K562 (cell line): Measurements from ENCODE around the gene FREM1. TPM values are rescaled to one million over a fixed set of nuclear protein-coding genes. Genes with fewer than 3 reads are reported as not detected.

ENCODE experiments used
- ARHGAP35 ChIP-seq: fragments of 450-650 bp; IDR thresholded peaks from 2 replicates; pipeline ENCODE4 v1.6.1; 2018; ENCODE audit not compliant: partially characterized antibody
- ELF1 ChIP-seq: fragments of 200-800 bp; sonication (Bioruptor generic); IDR thresholded peaks from 2 replicates; pipeline ENCODE4 v1.6.1; 2016; ENCODE audit warnings: missing genetic modification characterization, missing compliant biosample characterization
- ESRRB ChIP-seq: fragments of 250-450 bp; sonication (Bioruptor Pico); IDR thresholded peaks from 2 replicates; pipeline ENCODE4 v1.5.0; 2020; ENCODE audit warnings: mild to moderate bottlenecking, moderate library complexity, borderline replicate concordance
- NCOA6 ChIP-seq: fragments of 450-650 bp; IDR thresholded peaks from 2 replicates; pipeline ENCODE4 v1.6.1; 2017; ENCODE audit warnings: mild to moderate bottlenecking
- NONO ChIP-seq, 2 experiments: fragments of 200-400 bp in 1 of 2; fragments of 450-650 bp in 1 of 2; formaldehyde crosslinking in 1 of 2; IDR thresholded peaks; 2 replicates each; pipeline ENCODE4 v1.6.1; 2017; ENCODE audit warnings: low read depth in 2 of 2, mild to moderate bottlenecking in 2 of 2, moderate library complexity in 2 of 2, low read length in 1 of 2
- U2AF1 ChIP-seq: fragments of 200-400 bp; formaldehyde crosslinking; optimal IDR thresholded peaks from 2 replicates; pipeline ENCODE3; 2017; ENCODE audit warnings: mild to moderate bottlenecking, low read depth, low read length, moderate library complexity
- polyA plus RNA-seq, 8 experiments: library from polyadenylated mRNA; depleted of rRNA in 4 of 8; stranded (reverse) in 5 of 8; unstranded in 3 of 8; fragments of >200 nt; fragmentation: Nextera tagmentation in 2 of 8; fragmentation: Illumina TruSeq in 1 of 8; extraction: Ambion mirVana in 2 of 8; extraction: Trizol in 1 of 8; gene quantifications; 2 replicates each; pipeline versions ENCODE4 v1.2.1 to v1.2.3, GENCODE V29; 2011 to 2014; ENCODE audit warnings: inconsistent platforms in 1 of 8, missing spikeins in 1 of 8
- total RNA-seq, 7 experiments: library from RNA; depleted of rRNA in 6 of 7; stranded (reverse); fragments of >200 nt in 6 of 7; fragmentation: Illumina TruSeq in 2 of 7; extraction: Trizol in 2 of 7; gene quantifications; 2 replicates each; pipeline versions ENCODE4 v1.2.1 to v1.2.3, GENCODE V29; 2011 to 2021; ENCODE audit warnings: low replicate concordance in 1 of 7
- TF ChIP-seq, protein P1 (sequence below): sonication (generic); formaldehyde crosslinking; IDR thresholded peaks from 2 replicates; pipeline ENCODE4 v1.8.1; 2023; ENCODE audit warnings: mild to moderate bottlenecking, missing genetic modification reagents
- TF ChIP-seq, protein P2 (sequence below): fragments of 250-450 bp; sonication (Bioruptor Pico); IDR thresholded peaks from 2 replicates; pipeline ENCODE4 v1.8.0; 2022; ENCODE audit warnings: inconsistent platforms, mild to moderate bottlenecking, moderate library complexity, borderline replicate concordance

Gene FREM1
- total and polyA plus RNA-seq, 9 of the 15 experiments (the other 6 are each of a cell fraction or from before 2014, with no cell fraction given): 0.03 to 0.24 (median 0.13) TPM; not detected in 2

- TF ChIP-seq U2AF1: no peak
- no peak for TF ChIP-seq ESRRB (CRISPR knock-in tag)
- no peak for TF ChIP-seq NCOA6
- peak in 1 of 2 experiments; percentile 30; a peak in 1 of 4 replicates for TF ChIP-seq NONO (IDR thresholded peaks at IDR 0.05; ENCODE audit: low read depth in 2 of 2, low read length in 1 of 2)
- TF ChIP-seq ARHGAP35: no peak
- peak; percentile 75 for TF ChIP-seq ELF1 (tag)
- TF ChIP-seq, protein P1, sequence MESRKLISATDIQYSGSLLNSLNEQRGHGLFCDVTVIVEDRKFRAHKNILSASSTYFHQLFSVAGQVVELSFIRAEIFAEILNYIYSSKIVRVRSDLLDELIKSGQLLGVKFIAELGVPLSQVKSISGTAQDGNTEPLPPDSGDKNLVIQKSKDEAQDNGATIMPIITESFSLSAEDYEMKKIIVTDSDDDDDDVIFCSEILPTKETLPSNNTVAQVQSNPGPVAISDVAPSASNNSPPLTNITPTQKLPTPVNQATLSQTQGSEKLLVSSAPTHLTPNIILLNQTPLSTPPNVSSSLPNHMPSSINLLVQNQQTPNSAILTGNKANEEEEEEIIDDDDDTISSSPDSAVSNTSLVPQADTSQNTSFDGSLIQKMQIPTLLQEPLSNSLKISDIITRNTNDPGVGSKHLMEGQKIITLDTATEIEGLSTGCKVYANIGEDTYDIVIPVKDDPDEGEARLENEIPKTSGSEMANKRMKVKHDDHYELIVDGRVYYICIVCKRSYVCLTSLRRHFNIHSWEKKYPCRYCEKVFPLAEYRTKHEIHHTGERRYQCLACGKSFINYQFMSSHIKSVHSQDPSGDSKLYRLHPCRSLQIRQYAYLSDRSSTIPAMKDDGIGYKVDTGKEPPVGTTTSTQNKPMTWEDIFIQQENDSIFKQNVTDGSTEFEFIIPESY: peak; percentile 76
- TF ChIP-seq, protein P2, sequence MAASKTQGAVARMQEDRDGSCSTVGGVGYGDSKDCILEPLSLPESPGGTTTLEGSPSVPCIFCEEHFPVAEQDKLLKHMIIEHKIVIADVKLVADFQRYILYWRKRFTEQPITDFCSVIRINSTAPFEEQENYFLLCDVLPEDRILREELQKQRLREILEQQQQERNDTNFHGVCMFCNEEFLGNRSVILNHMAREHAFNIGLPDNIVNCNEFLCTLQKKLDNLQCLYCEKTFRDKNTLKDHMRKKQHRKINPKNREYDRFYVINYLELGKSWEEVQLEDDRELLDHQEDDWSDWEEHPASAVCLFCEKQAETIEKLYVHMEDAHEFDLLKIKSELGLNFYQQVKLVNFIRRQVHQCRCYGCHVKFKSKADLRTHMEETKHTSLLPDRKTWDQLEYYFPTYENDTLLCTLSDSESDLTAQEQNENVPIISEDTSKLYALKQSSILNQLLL (CRISPR knock-in tag): no peak
These were observed 216.9 kb downstream of the FREM1 start, which contains the start of gene ZDHHC21 (continued) for GRCh38 chr9:14693251-14693861.
